GM19468 (cell line): Measurements from ENCODE around the gene SEMA3A.
"Not testable (repeated sequence)": the region's sequence is repeated elsewhere in the genome, so short reads cannot be mapped to it uniquely, and the experiment has no call there.

Experiments used
- ATAC-seq: cut with Tn5 transposase; IDR thresholded peaks from one replicate; pipeline ENCODE4 v1.9.1; 2021; ENCODE audit warnings: mild to moderate bottlenecking, moderate library complexity, moderate number of reproducible peaks; ENCODE audit not compliant: unreplicated experiment; ENCODE audit errors: extremely low read depth

Gene SEMA3A

DNA sequence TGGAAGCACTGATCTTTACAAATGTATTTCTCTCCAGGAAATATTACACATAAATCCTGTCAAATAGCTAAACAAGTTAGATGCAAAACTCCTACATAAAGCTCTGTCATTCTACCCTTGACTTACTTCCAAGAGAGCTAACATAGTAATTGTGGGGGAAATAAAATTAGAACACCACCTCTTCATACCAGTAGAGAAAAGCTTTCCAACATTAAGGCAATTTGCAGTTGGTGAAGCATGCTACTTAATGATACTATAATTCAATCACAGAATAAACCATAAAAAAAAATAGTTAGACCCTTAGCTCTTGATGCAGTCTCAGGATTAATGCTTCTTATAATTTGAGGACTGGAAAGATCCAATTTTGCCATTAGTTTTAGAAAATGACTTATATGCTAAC lies 35.2 kb downstream of the SEMA3A start:
- ATAC-seq, result no peak

DNA sequence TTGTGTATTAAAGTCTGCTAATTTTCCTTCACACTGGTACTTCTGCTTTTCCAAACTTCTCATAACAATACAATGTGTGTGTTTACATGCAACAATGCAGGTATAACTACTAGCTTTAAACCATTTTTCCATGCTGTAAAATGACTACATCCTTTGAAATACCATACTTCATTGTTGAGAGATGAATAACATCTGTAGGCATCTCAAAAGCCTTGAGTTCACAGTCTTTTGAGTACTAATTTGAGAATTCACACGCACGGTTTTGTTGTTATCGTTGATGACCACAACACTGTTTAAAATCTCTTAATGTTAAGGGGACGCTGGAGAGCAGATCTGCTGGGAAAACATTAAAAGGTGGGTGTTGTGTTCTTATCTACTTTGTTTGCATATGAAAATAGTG lies 37.4 kb downstream of the SEMA3A start:
- no peak for ATAC-seq

DNA sequence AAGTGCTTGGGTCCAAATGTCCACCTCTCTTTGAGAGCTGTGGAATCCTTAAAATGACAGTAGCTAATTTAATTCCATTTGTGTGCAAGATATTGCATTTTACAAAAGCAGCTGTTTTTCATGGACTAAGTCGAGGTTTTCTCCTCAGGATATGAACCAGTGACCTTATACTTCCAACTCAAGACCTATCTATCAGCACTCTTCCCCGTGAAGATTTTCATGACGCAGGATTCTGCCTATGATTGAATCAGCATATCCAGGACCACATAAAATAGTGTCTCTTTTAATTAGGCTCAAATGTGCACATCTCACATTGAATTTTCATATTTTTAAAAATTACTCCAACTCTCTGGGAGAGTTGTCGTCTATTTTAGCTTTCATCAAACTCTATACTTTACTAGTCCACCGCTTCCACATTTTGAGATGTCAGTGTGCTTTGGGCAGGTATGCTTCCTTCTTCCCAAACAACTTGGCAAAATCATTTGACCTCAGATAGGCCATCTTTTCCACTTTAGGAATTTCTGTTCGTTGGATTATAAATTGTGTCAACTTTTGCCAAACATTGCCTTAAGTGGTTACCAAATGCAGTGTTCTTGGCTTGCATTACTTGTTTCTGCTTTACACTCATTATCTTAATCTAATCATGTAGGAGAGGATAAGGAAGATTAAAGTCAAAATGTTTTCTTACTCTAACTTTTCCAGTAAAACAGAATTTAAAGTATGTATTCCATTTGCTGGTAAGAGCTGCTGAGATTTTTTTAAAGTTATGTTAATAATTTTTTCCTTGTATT lies 39.4 kb downstream of the SEMA3A start:
- ATAC-seq, result no peak

DNA sequence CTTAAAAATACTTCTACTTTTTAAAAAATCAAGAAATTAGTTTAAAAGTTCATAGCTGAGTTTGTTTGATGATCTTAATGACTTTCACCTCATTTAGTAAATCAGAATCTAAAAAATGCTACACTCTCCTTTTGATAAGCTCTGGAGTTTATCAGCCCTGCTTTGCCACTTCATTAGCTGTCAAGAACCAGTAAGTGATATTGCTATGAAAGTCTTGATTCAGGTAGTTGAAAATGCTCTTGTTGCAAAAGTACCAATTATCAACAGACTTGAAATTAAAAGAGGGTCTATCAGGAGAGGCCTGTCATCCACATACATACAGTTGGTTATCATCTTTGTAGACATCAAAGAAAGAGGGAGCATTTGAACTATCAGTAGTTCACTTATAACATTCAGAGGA lies 41.6 kb downstream of the SEMA3A start:
- ATAC-seq, result no peak

DNA sequence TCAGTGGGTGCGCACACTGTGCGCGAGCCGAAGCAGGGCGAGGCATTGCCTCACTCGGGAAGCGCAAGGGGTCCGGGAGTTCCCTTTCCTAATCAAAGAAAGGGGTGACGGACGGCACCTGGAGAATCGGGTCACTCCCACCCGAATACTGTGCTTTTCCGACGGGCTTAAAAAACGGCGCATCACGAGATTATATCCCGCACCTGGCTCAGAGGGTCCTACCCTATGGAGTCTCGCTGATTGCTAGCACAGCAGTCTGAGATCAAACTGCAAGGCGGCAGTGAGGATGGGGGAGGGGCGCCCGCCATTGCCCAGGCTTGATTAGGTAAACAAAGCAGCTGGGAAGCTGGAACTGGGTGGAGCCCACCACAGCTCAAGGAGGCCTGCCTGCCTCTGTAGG lies 44.2 kb downstream of the SEMA3A start:
- not testable (repeated sequence) for ATAC-seq

DNA sequence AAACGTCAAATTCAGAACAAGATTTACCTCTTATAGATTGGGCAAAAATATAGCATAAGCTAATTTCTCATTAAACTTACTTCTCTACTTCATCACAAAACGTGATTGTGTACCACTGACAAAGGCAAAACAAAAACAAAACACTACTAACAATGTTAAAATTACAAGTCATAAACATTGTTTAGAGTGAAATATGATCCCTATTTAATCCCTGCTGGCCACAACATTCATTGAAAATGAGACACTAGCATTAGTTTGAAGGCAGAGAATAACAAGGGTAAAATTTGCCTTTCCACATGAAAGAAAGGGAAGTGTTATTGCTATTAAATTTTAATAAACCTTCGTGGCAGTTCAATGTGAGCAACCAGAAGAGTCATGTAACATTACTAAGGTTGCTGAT lies 45.0 kb downstream of the SEMA3A start:
- no peak for ATAC-seq

DNA sequence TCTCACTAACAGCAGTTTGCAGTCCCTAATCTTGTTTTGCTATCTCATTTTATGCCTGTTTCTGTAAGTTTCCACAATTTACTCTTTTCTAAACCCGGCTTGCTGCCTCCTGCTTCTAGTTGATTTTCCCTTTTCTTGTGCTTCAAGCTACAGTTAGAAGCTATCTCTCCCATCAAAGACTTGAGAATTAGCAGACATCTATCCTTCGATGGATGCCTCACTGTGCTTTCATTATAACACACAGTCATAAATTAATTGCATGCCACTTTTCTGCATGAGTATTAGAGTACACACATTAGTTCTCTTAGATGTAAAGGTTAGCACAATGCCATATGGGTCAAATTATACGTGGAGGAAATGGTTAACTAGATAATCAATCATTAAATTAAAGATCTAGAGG lies 48.7 kb downstream of the SEMA3A start:
- ATAC-seq, result no peak

DNA sequence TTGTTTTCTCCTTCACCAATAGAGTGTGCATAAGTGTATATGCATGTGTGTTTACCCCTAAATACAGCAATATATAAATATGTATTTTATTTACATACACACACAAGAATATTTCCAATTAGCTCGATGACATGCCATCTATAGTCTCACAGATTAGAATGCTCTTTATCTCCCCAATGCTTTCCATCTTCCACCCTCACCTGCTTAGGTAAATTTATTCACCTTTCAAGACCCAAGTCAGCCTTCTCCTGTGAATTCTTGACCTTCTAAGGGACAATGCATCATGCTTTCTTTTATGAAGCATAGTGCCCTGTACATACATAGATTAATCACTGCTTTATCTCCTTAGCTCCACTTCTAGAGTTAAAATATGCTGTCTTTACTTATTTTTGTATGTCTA lies 49.7 kb downstream of the SEMA3A start:
- ATAC-seq, result no peak

DNA sequence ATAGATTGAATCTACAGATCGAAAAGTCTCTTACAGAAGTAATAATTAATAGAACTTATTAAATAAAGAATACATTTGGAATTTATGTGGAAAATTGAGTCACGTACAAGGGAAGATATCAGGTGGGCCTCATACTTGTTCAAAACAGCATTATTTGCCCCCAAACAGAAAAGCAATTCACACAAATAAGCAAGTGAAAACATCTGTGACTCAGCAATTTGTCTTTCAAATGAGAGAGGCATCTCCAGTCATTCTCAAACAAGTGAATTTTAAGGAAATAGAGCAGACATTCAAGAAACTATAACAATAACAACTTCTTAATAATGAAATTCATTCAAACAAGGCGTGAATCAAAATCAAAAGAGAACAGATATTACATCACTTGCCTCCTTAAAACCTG lies 50.1 kb downstream of the SEMA3A start:
- no peak for ATAC-seq

DNA sequence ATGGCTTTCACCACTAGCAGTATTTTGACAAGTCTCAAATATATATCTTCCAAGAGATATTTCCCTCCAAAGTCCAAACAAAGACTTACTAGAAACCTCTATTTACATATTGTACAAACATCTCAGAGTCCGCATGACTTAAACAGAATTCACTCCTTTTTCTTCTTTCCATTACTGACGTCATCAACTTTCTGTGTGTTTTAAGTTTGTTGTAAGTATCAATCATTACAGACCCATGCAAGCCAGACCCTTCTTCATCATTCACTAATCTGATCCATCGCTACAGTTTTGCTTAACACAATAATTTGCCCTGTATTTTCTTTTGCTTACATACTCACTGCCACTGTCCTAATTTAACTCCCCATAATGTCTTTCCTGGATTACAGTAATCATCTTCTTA lies 51.9 kb downstream of the SEMA3A start:
- ATAC-seq, result no peak

DNA sequence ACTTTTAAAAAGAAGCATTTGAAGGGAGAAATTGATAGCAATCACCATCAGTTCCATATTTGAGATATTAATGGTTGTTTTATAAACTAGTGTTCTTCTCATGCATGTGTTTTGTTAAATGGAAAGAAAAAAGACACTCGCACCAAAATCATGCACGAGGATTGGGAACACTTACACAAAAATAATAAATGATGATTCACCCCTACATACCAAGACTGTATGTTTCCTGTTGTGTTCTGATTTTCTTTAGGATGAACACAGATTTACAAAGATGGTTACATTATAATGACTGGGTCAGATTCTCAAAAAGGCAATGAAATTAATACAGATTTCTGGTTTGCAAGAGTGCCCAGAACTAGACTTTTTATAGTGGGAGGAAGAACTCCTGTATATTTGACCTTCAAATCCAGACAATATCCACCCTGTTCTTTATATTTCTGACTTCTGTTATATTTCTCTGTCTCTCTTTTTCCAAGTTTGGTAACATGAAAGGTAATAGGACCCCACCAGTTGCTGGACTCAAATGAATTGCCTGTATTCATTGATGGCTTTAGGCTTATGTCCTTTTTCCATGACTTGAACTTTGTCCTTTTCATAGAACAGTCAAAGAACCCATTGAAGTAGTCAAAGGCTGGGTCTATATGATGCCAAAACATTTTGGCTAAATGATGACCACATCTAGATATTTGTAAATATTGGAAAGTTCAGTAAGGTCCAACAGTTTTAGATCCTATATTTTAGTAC lies 54.4 kb downstream of the SEMA3A start:
- ATAC-seq, result no peak

DNA sequence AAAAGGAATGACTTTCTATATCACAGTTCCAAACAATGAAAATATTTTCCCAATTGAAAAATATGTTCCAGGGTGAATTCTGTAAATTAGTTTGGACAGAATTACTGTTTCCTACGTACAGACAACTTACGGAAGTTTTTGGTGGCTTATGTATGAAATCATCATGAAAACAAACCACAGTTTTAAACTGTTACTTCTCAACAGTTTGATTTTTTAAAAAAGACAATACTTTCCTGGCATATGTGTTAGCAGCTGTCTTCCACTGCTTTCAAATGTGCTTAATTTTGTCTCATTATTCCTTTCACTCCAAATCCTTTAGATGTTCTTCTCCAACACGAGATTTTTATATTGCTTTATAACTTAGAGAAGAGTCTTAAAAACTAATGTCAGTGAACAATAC lies 56.2 kb downstream of the SEMA3A start:
- no peak for ATAC-seq

DNA sequence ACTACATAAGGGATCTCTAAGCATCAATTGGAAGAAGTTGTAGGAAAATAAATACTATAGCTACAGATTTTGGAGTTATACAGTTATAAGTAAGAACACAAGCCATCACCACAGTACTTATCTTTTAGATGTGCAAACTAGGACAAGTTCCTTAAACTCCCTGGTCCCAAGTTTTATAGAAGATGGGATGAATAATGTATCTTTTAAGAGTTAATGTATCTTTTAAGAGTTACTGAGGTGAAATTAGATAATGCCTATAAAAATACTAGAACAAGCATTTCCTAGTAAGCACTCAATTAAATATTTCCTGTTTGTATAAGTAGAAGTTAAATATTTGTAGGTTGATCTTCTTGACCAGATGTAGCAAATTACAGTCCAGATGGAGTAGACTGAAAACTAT lies 56.8 kb downstream of the SEMA3A start:
- ATAC-seq, result no peak

DNA sequence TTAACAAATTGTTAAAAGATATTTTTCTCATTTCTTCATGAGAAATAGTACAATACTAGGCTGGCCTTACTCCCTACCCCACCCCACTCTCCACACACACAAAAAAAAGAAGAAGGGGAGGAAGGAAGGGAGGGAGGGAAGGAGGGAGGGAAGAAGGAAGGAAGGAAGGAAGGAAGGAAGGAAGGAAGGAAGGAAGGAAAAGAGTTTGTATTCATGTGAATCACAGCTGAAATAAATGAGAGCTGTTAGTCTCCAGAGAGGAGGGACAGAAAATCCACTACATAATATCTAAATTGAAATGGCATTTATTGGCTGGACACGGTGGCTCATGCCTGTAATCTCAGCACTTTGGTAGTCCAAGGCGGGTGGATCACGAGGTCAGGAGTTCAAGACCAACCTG lies 57.8 kb downstream of the SEMA3A start:
- ATAC-seq, result no peak

DNA sequence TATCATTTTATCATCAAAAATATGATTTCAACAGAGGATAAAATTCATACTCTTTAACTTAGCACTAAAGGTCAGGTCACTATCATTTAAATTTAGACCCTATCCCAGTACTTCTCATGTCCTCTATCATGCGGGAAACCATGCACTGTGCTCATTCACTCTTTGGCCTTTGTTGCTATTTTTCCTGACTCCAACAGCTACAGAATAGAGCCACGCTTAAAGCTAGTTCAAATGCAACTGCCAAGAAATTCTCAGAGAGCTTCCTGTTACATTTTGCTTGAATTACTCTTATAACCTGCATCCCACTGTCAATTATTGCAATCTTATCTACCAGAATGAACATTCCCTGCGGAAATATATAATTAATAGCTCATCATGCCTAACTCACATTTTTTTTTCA lies 58.3 kb downstream of the SEMA3A start:
- no peak for ATAC-seq

DNA sequence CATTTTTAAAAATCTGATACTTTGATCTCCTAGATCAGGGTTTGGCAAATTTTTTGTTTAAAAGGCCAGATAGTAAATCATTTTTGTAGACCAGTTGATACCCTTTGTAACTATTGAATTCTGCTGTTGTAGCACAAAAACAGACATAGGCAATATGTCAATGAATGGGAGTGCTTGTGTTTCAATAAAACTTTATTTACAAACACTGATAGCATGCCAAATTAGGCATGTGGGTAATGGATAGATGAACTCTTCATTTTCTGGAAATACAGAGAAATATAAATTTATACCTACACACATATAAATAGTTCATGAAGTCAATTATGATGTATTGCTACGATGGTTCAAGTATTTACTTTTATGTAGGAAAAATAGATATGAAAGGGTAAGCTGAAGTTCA lies 60.4 kb downstream of the SEMA3A start:
- no peak for ATAC-seq

DNA sequence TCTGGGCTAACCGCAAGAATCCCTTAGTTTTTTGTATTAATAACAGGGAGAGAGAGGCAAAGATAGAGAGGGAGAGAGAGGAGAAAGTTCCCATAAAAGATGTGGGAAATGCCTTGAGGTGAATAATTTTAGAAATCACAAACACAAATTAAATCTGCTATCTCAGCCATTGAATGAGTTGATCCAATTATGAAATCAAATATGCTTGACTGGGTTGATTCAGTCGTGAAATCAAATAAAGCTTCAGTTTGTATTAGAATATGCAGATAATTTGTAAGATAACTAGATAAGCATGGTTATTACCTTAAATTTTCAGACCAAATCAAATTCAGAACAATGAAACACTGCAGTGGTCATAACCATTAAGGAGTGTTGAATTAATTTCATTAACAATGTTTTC lies 68.9 kb downstream of the SEMA3A start:
- no peak for ATAC-seq

DNA sequence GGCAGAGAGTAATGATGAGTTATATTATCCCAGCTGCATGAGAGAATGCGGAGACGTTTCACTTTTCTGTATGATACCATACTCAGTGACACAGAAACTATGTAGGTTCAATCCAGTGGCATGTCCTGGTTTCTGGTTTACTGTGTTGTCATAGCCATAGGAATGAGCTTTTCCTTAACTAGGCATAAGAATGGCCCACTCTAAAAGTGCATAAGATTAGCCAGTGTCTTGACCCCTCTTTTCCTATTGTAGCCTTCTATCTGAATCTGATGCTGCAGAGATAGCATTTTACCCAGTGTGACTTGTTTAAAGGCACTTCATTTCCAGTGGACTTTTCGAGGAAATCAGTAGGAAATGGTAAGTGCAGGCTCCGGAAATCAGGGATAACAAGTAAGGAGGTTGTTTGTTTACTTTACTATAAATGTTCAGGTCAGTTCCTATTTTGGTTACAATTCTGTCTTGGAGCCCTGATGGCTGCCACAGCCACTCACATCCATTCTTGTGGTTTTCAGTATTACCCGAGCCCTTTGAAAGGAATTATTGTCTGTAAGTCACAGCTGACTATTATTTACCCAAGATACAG lies 70.5 kb downstream of the SEMA3A start:
- ATAC-seq, result no peak

DNA sequence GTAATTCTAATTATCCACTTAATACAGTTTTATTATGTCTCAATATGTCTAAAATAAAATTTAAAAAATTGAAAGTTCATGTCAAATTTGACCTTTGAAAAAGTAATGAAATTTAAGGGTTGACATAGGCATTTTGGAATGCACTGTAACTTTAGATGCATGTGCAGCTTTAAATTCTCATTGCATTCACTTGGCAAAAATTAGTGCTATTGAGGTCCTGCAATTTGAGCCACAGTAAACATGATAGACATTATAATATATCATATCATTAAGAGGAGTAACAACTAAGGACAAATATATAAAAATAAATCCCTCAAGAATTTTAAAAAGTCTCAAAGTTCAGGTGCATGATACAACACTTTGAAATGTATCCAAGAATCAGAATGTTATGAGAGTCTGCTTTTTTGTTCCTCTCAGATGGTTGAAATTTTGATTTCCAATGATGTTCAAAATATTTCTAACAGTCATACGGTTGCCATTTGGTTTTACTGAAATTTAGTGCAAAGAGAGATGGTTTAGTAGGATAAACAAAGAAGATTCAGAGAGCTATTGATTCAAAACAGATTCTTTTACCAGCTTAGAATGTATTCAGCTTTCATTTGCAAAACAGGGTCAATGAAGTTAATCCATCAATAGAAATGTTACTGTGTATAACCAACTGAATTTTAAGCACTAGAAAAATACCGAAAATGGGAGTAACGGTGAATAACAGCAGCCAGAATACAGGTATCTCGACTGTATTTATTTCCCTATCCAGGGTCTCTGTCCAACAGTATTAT lies 71.8 kb downstream of the SEMA3A start:
- no peak for ATAC-seq

DNA sequence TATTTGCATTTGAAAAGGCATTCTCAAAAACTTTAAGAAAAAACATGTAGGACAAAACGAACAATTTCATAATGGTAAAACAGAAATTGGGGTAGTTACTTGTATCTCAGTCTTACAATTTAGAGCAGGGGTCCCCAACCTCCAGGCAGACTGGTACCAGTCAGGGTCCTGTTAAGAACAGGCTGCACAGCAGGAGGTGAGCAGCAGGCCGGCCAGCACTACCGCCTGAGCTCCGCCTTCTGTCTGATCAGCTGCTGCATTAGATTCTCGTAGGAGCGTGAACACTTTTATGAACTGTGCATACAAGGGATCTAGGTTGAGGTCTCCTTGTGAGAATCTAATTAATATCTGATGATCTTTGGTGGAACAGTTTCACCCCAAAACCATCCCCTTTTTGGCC lies 77.3 kb downstream of the SEMA3A start:
- no peak for ATAC-seq
